Breast epithelium (tissue), 4 donors: ENCODE measurements around the gene PIP4P1. TPM values are rescaled to one million over a fixed set of nuclear protein-coding genes. Genes with fewer than 3 reads are reported as not detected.
A peak's percentile ranks its signal among the peaks of the same experiment; 100 is the strongest.

Source experiments
- DNase-seq, 2 donors: peaks; one replicate each; pipeline ENCODE4 v3.0.0-alpha.2; 2019; ENCODE audit warnings: low spot score in 2 of 2
- H3K27ac ChIP-seq, 2 donors: fragments of 200-600 bp; sonication (generic) in 1 of 2; one replicate each; pipeline ENCODE4 v1.5.1; 2016 to 2019; ENCODE audit warnings: mild to moderate bottlenecking in 1 of 2
- H3K27me3 ChIP-seq, 2 donors: fragments of 200-600 bp; sonication (generic) in 1 of 2; one replicate each; pipeline versions ENCODE4 v1.5.1 to v1.6.0; 2017 to 2019; ENCODE audit warnings: control low read depth in 1 of 2, mild to moderate bottlenecking in 1 of 2
- H3K36me3 ChIP-seq: fragments of 200-600 bp; one replicate; pipeline ENCODE4 v1.5.1; 2019
- H3K4me1 ChIP-seq, 2 donors: fragments of 200-600 bp; sonication (generic); one replicate each; pipeline ENCODE4 v1.5.1; 2016 to 2019; ENCODE audit warnings: control low read depth in 1 of 2
- H3K4me3 ChIP-seq, 3 donors: fragments of 200-600 bp; sonication (generic); 1 replicate in 2 of 3; 2 replicates in 1 of 3; pipeline ENCODE4 v1.5.1; 2016 to 2019; ENCODE audit warnings: mild to moderate bottlenecking in 3 of 3, moderate library complexity in 2 of 3
- H3K9me3 ChIP-seq, 2 donors: fragments of 200-600 bp; sonication (generic) in 1 of 2; one replicate each; pipeline ENCODE4 v1.5.1; 2016 to 2019; ENCODE audit warnings: control low read depth in 1 of 2
- POLR2A ChIP-seq: fragments of 450-650 bp; IDR thresholded peaks from one replicate; pipeline ENCODE4 v1.6.1; 2016; ENCODE audit warnings: antibody characterized with exemption, mild to moderate bottlenecking, moderate library complexity
- POLR2AphosphoS5 ChIP-seq, 3 donors: sonication (generic); formaldehyde crosslinking; IDR thresholded peaks; one replicate each; pipeline ENCODE4 v1.6.1; 2017; ENCODE audit warnings: antibody characterized with exemption in 3 of 3
- intact Hi-C: fragments of 100-400 bp; cut with DNase I; formaldehyde crosslinking; loops from one replicate; pipeline ENCODE4 v1.15.1; 2023; ENCODE audit warnings: low total_unique reads
- total RNA-seq, 3 donors: library from RNA; depleted of rRNA; stranded (reverse); fragments of >200 nt; gene quantifications; one replicate each; pipeline ENCODE4 v1.1.0, GENCODE V29; 2016
- TF ChIP-seq, protein P1 (sequence below), 3 donors: fragments of 450-650 bp; IDR thresholded peaks; one replicate each; pipeline ENCODE4 v1.5.1; 2016 to 2017; ENCODE audit warnings: antibody characterized with exemption in 3 of 3, mild to moderate bottlenecking in 3 of 3, moderate library complexity in 3 of 3

Gene PIP4P1
- total RNA-seq, 3 donors from 2014 or later: 23.6 to 34.1 (median 29.9) TPM

- no peak overlapping the region for H3K4me3 ChIP-seq
- H3K9me3 ChIP-seq: no peaks in the 10 kb centered on the region
- intact Hi-C loops: no loop called here
- no peaks in the 10 kb centered on the region for H3K36me3 ChIP-seq
- H3K4me1 ChIP-seq: no peaks in the 10 kb centered on the region
- H3K27me3 ChIP-seq: no peaks in the 10 kb centered on the region
- TF ChIP-seq POLR2A: no peak
- TF ChIP-seq POLR2AphosphoS5 (IDR thresholded peaks at IDR 0.05): no peak
- TF ChIP-seq, protein P1, sequence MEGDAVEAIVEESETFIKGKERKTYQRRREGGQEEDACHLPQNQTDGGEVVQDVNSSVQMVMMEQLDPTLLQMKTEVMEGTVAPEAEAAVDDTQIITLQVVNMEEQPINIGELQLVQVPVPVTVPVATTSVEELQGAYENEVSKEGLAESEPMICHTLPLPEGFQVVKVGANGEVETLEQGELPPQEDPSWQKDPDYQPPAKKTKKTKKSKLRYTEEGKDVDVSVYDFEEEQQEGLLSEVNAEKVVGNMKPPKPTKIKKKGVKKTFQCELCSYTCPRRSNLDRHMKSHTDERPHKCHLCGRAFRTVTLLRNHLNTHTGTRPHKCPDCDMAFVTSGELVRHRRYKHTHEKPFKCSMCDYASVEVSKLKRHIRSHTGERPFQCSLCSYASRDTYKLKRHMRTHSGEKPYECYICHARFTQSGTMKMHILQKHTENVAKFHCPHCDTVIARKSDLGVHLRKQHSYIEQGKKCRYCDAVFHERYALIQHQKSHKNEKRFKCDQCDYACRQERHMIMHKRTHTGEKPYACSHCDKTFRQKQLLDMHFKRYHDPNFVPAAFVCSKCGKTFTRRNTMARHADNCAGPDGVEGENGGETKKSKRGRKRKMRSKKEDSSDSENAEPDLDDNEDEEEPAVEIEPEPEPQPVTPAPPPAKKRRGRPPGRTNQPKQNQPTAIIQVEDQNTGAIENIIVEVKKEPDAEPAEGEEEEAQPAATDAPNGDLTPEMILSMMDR (IDR thresholded peaks at IDR 0.05): no peak
- DNase-seq: no peak
- H3K27ac ChIP-seq: no peak overlapping the region
Measured at GRCh38 chr14:20501346-20501745, 40.1 kb upstream of the PIP4P1 start.

- Histone ChIP-seq H3K27ac (no peak overlapping the region), H3K36me3 (no peaks in the 10 kb centered on the region), H3K4me3 (no peak overlapping the region), H3K27me3 (no peaks in the 10 kb centered on the region), H3K9me3 (no peaks in the 10 kb centered on the region), H3K4me1 (no peaks in the 10 kb centered on the region)
- no peak for DNase-seq
- intact Hi-C loops: no loop called here
- TF ChIP-seq POLR2AphosphoS5 (IDR thresholded peaks at IDR 0.05) (no peak), POLR2A (no peak)
- TF ChIP-seq, protein P1 (IDR thresholded peaks at IDR 0.05): no peak
Measured at GRCh38 chr14:20499881-20500280, 38.6 kb upstream of the PIP4P1 start.

DNA sequence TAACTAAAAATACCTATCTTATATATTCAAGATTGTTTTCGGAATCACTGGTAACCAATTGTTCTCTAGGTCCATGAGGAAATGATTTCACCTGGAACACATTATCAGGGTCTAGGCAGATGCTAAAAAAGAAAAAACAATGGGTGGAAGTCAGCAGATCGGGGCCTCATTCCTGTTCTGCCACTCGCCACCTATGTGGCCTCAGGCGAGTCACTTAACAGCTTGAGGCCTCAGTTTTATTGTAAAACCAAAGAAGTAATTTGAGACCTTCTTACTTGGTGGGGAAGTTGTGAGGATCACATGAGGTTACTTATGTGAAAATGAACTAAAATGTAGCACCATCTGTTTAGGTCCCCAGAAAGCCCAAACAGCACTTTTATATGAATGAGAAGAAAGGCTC is 37.9 kb upstream of the PIP4P1 start:
- Histone ChIP-seq H3K4me3 (no peak overlapping the region), H3K27me3 (no peaks in the 10 kb centered on the region), H3K4me1 (no peaks in the 10 kb centered on the region), H3K9me3 (no peaks in the 10 kb centered on the region), H3K27ac (no peak overlapping the region), H3K36me3 (no peaks in the 10 kb centered on the region)
- TF ChIP-seq, protein P1 (IDR thresholded peaks at IDR 0.05): no peak
- TF ChIP-seq POLR2AphosphoS5 (IDR thresholded peaks at IDR 0.05) (no peak), POLR2A (no peak)
- intact Hi-C loops: no loop called here
- DNase-seq: no peak

DNA sequence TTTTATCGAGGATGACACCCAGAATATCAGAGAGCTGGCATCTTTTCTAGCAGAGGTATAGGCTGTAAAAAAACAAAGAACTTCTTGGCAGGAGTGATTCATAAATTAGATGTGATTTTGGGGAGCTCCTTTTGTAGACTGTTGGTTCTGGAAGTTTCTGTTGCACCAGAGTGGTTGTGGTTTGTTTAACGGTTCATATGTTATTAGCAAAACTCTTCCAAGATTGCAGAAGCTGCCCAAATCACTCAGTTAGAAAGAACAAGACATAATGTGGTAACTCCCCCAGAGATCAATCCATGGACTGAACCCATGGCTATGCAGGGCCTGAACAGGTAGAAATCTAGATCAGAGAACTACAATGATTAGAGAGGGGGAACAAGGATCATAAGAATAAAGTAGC is 37.4 kb upstream of the PIP4P1 start:
- intact Hi-C loops: no loop called here
- Histone ChIP-seq H3K4me1 (no peaks in the 10 kb centered on the region), H3K27ac (no peak overlapping the region), H3K9me3 (no peaks in the 10 kb centered on the region), H3K27me3 (no peaks in the 10 kb centered on the region), H3K4me3 (no peak overlapping the region), H3K36me3 (no peaks in the 10 kb centered on the region)
- no peak for DNase-seq
- TF ChIP-seq, protein P1 (IDR thresholded peaks at IDR 0.05): no peak
- TF ChIP-seq POLR2A: no peak
- TF ChIP-seq POLR2AphosphoS5 (IDR thresholded peaks at IDR 0.05): no peak

- Histone ChIP-seq H3K36me3 (no peaks in the 10 kb centered on the region), H3K27me3 (no peaks in the 10 kb centered on the region), H3K27ac (peak overlapping the region; percentile 2 to 32), H3K4me3 (no peak overlapping the region), H3K4me1 (no peaks in the 10 kb centered on the region), H3K9me3 (no peaks in the 10 kb centered on the region)
- TF ChIP-seq POLR2A (no peak), POLR2AphosphoS5 (IDR thresholded peaks at IDR 0.05) (no peak)
- TF ChIP-seq, protein P1 (IDR thresholded peaks at IDR 0.05): no peak
- no peak for DNase-seq
- intact Hi-C loops: no loop called here
Measured at GRCh38 chr14:20494935-20495766, 33.9 kb upstream of the PIP4P1 start.
